Hepatocyte (in vitro differentiated cells): Measurements from ENCODE around the gene SLC35A4. TPM values are rescaled to one million over a fixed set of nuclear protein-coding genes. Genes with fewer than 3 reads are reported as not detected.
A peak's percentile ranks its signal among the peaks of the same experiment; 100 is the strongest.

Source experiments
- DNase-seq: peaks from one replicate; pipeline ENCODE4 v3.0.0-alpha.2; 2016; ENCODE audit warnings: low spot score
- H2AFZ ChIP-seq: fragments of 200-600 bp; sonication (generic); 2 replicates; pipeline ENCODE4 v1.6.0; 2016; ENCODE audit warnings: antibody characterized with exemption, mild to moderate bottlenecking
- H3K27ac ChIP-seq: fragments of 200-600 bp; sonication (generic); 2 replicates; pipeline ENCODE4 v1.5.1; 2016; ENCODE audit warnings: mild to moderate bottlenecking
- H3K27me3 ChIP-seq: fragments of 200-600 bp; sonication (generic); 2 replicates; pipeline ENCODE4 v1.6.1; 2016
- H3K36me3 ChIP-seq: fragments of 200-600 bp; sonication (generic); replicated peaks from 2 replicates; pipeline ENCODE4 v1.5.1; 2016; ENCODE audit warnings: low read depth; ENCODE audit not compliant: insufficient read depth
- H3K4me1 ChIP-seq: fragments of 200-600 bp; sonication (generic); 2 replicates; pipeline ENCODE4 v1.5.1; 2016; ENCODE audit warnings: mild to moderate bottlenecking, moderate library complexity; ENCODE audit not compliant: insufficient read depth
- H3K4me2 ChIP-seq: fragments of 200-600 bp; sonication (generic); 2 replicates; pipeline ENCODE4 v1.6.0; 2016
- H3K4me3 ChIP-seq: fragments of 200-600 bp; sonication (generic); 2 replicates; pipeline ENCODE4 v1.5.1; 2016; ENCODE audit warnings: mild to moderate bottlenecking
- H3K79me2 ChIP-seq: fragments of 200-600 bp; sonication (generic); 2 replicates; pipeline ENCODE4 v1.6.0; 2017; ENCODE audit warnings: mild to moderate bottlenecking
- H3K9me2 ChIP-seq: fragments of 200-600 bp; sonication (generic); replicated peaks from 2 replicates; pipeline ENCODE4 v1.6.0; 2017; ENCODE audit warnings: mild to moderate bottlenecking; ENCODE audit not compliant: insufficient read depth
- H3K9me3 ChIP-seq: fragments of 200-600 bp; sonication (generic); 2 replicates; pipeline ENCODE4 v1.5.1; 2016; ENCODE audit warnings: low read depth, mild to moderate bottlenecking
- H4K20me1 ChIP-seq: fragments of 200-600 bp; sonication (generic); 2 replicates; pipeline ENCODE4 v1.6.0; 2016; ENCODE audit warnings: mild to moderate bottlenecking; ENCODE audit not compliant: insufficient read depth, poor library complexity, severe bottlenecking
- EZH2 ChIP-seq: fragments of 200-600 bp; sonication (generic); IDR thresholded peaks from 2 replicates; pipeline ENCODE4 v1.6.1; 2016; ENCODE audit warnings: antibody characterized with exemption, mild to moderate bottlenecking, borderline replicate concordance
- EZH2phosphoT487 ChIP-seq: fragments of 200-600 bp; sonication (generic); IDR thresholded peaks from one replicate; pipeline ENCODE4 v1.6.1; 2018; ENCODE audit warnings: antibody characterized with exemption, mild to moderate bottlenecking, low read depth, moderate library complexity; ENCODE audit not compliant: unreplicated experiment, severe bottlenecking
- WGBS: methylation state at CpG from one replicate; pipeline ENCODE4 v1.1.6; 2016; ENCODE audit warnings: low lambda C conversion rate; ENCODE audit errors: missing lambda C conversion rate; 5-methylcytosine and 5-hydroxymethylcytosine counted together
- polyA plus RNA-seq: library from polyadenylated mRNA; unstranded; fragments of >200 nt; fragmentation: Nextera tagmentation; extraction: Ambion mirVana; gene quantifications from 2 replicates; pipeline ENCODE4 v1.2.1, GENCODE V29; 2016
- total RNA-seq: library from RNA; depleted of rRNA; stranded (reverse); fragments of >200 nt; gene quantifications from 2 replicates; pipeline ENCODE4 v1.2.3, GENCODE V29; 2014
- TF ChIP-seq, protein P1 (sequence below): fragments of 200-600 bp; sonication (generic); IDR thresholded peaks from 2 replicates; pipeline ENCODE4 v1.5.1; 2016; ENCODE audit warnings: antibody characterized with exemption, mild to moderate bottlenecking; ENCODE audit not compliant: poor library complexity

The SLC35A4 gene
- total and polyA plus RNA-seq, 2 experiments from 2014 or later = 34.1 to 81.0 TPM

- TF ChIP-seq, protein P1, sequence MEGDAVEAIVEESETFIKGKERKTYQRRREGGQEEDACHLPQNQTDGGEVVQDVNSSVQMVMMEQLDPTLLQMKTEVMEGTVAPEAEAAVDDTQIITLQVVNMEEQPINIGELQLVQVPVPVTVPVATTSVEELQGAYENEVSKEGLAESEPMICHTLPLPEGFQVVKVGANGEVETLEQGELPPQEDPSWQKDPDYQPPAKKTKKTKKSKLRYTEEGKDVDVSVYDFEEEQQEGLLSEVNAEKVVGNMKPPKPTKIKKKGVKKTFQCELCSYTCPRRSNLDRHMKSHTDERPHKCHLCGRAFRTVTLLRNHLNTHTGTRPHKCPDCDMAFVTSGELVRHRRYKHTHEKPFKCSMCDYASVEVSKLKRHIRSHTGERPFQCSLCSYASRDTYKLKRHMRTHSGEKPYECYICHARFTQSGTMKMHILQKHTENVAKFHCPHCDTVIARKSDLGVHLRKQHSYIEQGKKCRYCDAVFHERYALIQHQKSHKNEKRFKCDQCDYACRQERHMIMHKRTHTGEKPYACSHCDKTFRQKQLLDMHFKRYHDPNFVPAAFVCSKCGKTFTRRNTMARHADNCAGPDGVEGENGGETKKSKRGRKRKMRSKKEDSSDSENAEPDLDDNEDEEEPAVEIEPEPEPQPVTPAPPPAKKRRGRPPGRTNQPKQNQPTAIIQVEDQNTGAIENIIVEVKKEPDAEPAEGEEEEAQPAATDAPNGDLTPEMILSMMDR = no peak
- no peak for TF ChIP-seq EZH2
- TF ChIP-seq EZH2phosphoT487 = no peak
- Histone ChIP-seq H3K9me2 (no peaks in the 10 kb centered on the region), H2AFZ (no peak overlapping the region), H4K20me1 (no peaks in the 10 kb centered on the region), H3K9me3 (no peaks in the 10 kb centered on the region), H3K27me3 (no peaks in the 10 kb centered on the region), H3K27ac (no peak overlapping the region), H3K4me3 (no peak overlapping the region), H3K36me3 (no peaks in the 10 kb centered on the region), H3K4me1 (peaks cover 13% of the 10 kb centered on the region), H3K4me2 (no peak overlapping the region), H3K79me2 (peaks cover 33% of the 10 kb centered on the region)
- DNase-seq = no peak
- 93% methylated on average over 10 of the region's 10 CpGs for whole genome bisulfite sequencing
Observed at GRCh38 chr5:140560227-140560626, 4.4 kb upstream of the SLC35A4 start.

DNA sequence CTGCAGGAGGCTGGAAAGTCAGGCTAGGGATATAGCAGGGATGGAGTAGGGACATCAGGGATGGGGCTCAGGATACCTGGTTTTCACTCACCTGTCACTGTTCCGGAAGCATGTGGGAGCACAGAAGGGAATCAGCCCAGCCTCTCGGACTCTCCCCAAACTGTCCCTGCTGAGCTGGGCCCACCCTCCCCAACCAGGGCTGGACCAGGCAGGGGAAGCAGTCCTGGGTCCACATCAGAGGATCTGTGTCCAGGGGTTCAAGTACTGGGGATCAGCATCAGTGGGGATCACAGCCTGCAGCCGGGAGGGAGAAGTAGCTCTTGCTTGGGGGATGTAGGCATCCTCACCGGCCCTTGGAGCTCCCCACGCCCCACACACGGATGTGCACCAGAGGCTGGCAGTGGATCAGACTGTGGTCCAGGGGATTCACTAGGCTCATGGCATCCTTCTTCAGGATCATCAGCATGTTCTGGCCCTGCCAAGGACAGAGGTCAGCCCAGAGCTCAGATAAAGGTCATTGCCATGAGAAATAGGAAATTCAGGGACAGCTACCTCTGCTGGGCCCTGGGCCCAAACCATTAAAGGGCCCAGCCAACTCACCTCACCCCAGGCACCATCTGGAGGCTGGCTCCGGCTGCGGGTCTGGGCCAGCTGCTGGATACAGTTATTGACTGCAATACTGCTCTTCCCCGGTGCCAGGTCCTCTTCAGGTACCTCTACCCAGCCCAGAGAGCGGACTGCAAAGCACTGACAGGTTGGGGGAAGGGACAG is 2.7 kb upstream of the SLC35A4 start:
- Histone ChIP-seq H3K79me2 (peaks cover 33% of the 10 kb centered on the region), H4K20me1 (no peaks in the 10 kb centered on the region), H3K36me3 (no peaks in the 10 kb centered on the region), H3K4me3 (no peak overlapping the region), H3K27me3 (no peaks in the 10 kb centered on the region), H3K4me1 (peaks cover 14% of the 10 kb centered on the region), H3K27ac (no peak overlapping the region), H3K9me2 (no peaks in the 10 kb centered on the region), H2AFZ (no peak overlapping the region), H3K4me2 (no peak overlapping the region), H3K9me3 (no peaks in the 10 kb centered on the region)
- no peak for DNase-seq
- TF ChIP-seq EZH2phosphoT487 (no peak), EZH2 (no peak)
- TF ChIP-seq, protein P1 = no peak
- 95% methylated on average over 10 of the region's 10 CpGs for WGBS

DNA sequence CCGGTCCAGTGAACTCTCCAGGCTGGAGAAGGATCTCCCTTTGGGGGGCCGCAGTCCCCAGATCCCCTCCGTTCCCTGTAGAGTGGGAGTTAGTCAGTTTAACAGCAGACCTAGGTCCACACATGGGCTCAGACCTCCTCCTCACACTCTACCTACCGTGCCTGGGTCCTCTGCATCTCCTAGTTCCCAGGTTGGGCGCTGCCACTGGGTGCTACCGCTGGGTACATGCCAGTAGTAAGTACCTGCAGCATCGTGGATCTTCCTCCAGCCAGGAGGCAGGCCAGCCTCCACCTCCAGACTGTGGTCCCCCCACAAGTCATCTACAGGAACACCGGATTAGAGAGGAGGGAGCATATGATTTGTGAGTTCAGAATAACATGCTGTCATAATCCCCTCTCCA is 1.0 kb upstream of the SLC35A4 start:
- WGBS = 85% methylated on average over 8 of the region's 8 CpGs
- Histone ChIP-seq H3K79me2 (peaks cover 31% of the 10 kb centered on the region), H3K27ac (peak overlapping the region; percentile 93), H3K27me3 (no peaks in the 10 kb centered on the region), H3K36me3 (no peaks in the 10 kb centered on the region), H3K4me3 (peak overlapping the region; percentile 27), H2AFZ (peak overlapping the region; percentile 58), H3K4me1 (peaks cover 9% of the 10 kb centered on the region), H4K20me1 (no peaks in the 10 kb centered on the region), H3K4me2 (peak overlapping the region; percentile 85), H3K9me2 (no peaks in the 10 kb centered on the region), H3K9me3 (no peaks in the 10 kb centered on the region)
- DNase-seq = no peak
- TF ChIP-seq EZH2phosphoT487 (no peak), EZH2 (no peak)
- TF ChIP-seq, protein P1 = no peak
